ENCODE data around the gene POU3F4.

Gene POU3F4

DNA sequence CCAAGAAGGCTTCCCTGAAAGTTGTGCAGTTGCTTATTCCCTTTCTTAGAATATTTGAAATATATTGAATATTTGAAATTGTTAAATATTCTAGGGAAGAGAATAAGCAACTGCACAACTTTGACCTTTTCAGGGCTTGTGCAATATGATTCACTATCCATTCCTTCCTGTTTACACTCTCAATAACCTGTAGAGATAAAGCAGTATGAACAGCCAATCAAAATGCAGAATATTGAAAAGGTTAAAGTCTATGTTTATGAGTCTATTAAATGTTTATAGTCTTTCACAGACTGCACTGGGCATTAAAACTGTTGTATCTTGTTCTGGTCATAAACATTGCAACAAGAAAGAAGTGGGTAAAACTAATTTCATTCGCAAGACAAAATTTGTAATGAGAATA lies 13.8 kb downstream of the POU3F4 start:
- in situ Hi-C loops (cut with MboI; ENCODE audit: low sequenced_read_pairs, unreplicated experiment) = no loop called here
- TF ChIP-seq, protein P1, sequence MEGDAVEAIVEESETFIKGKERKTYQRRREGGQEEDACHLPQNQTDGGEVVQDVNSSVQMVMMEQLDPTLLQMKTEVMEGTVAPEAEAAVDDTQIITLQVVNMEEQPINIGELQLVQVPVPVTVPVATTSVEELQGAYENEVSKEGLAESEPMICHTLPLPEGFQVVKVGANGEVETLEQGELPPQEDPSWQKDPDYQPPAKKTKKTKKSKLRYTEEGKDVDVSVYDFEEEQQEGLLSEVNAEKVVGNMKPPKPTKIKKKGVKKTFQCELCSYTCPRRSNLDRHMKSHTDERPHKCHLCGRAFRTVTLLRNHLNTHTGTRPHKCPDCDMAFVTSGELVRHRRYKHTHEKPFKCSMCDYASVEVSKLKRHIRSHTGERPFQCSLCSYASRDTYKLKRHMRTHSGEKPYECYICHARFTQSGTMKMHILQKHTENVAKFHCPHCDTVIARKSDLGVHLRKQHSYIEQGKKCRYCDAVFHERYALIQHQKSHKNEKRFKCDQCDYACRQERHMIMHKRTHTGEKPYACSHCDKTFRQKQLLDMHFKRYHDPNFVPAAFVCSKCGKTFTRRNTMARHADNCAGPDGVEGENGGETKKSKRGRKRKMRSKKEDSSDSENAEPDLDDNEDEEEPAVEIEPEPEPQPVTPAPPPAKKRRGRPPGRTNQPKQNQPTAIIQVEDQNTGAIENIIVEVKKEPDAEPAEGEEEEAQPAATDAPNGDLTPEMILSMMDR (IDR thresholded peaks at IDR 0.05; ENCODE audit: borderline replicate concordance, control extremely low read depth, extremely low read depth, insufficient read depth, missing control alignments) = no peak
- DNase-seq (ENCODE audit: low spot score) = no peak

DNA sequence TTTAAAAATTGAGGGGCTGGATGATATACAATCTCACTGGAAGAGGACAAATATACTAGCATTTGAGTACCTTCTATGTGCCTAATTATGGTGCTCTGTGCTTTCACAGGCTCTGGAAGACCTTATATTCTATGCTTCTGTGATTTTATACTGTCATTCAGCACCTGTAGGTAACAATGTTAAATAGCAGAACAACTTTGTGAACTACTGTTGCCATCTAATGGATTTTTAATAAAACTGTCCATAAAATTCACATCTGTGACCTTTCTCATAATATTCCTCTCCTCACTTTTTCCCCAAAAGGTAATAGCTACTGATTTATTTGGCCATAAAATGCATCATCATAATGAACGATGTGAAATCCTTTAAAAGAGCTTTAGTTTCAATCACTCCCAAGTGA lies 21.9 kb downstream of the POU3F4 start:
- TF ChIP-seq, protein P1 (IDR thresholded peaks at IDR 0.05; ENCODE audit: borderline replicate concordance, control extremely low read depth, extremely low read depth, insufficient read depth, missing control alignments) = no peak
- in situ Hi-C loops (cut with MboI; ENCODE audit: low sequenced_read_pairs, unreplicated experiment) = no loop called here
- no peak for DNase-seq (ENCODE audit: low spot score)

DNA sequence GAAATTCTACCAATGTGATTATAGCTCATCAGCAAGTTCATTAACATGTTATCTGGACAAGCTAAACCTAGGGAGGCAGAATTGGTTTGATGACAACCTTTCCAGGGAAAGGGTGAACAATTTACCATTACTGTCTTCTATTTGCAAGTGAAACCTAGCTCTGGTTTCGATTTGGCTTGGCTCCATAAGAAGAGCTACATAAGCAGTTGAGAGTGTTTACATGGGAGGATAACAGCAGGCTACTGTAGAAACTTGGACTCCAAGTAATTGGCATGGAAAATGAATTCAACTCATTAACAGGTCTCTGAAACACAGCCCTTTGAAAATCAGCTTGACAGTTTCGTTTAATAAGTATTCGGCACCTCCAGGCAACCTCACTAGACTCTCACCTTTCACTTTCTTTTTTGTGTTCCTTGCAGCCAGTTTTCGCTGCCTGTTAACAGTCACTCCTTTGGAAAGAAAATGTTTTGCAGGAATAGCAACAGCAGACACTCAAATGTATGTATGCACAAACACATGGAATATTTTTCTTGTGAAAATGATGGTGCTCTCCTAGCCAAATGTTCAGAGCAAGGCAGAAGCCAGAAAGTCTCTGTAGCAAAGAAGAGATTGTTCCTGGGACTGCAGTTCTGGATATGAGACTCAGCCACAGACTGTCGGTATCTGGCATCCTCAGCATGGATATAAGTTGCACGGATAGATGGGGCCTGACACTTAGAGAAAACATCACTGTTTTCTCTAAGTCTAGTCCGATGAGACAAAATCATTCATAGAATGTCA lies 27.5 kb downstream of the POU3F4 start:
- in situ Hi-C loops (cut with MboI; ENCODE audit: low sequenced_read_pairs, unreplicated experiment) = no loop called here
- TF ChIP-seq, protein P1 (IDR thresholded peaks at IDR 0.05; ENCODE audit: borderline replicate concordance, control extremely low read depth, extremely low read depth, insufficient read depth, missing control alignments) = no peak
- DNase-seq (ENCODE audit: low spot score) = no peak
